Measurements from ENCODE around the gene LEMD2. TPM values are rescaled to one million over a fixed set of nuclear protein-coding genes. Genes with fewer than 3 reads are reported as not detected.
A peak's percentile ranks its signal among the peaks of the same experiment; 100 is the strongest.

The LEMD2 gene
- polyA plus RNA-seq, 6 donors from 2014 or later: 15.4 to 51.3 (median 27.9) TPM

DNA sequence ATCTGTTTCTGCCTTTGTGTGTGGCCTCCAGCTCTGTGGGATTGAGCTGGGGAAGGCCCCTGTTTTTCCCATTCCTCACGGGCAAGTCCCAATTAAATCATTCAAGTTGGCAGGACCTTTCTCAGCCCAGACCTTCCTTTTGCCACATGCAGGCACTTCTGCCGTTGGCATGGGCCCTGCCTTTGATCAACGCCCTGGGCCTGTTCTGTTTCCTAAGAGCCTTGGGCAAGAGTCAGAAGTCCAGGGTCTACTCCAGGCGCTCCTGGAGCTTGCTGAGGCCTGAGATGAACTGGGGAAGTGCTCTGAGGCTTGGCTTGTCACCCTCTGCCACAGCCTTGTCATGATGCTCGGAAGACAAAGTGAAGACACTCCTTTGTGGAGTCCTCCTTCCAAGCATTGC is 49.4 kb downstream of the LEMD2 start:
- DNase-seq (no peak), ATAC-seq (ENCODE audit: low read depth in 2 of 2) (no peak)
- Mint-ChIP-seq H3K27ac (peak overlapping the region in 1 of 6 donors; percentile 54), H3K4me1 (peaks cover 5 to 7% (median 6%) of the 10 kb centered on the region in 3 donors), H3K27me3 (peaks cover 7 to 13% (median 11%) of the 10 kb centered on the region in 3 donors), H3K36me3 (no peaks in the 10 kb centered on the region), H3K9me3 (no peaks in the 10 kb centered on the region), H3K4me3 (no peak overlapping the region)

DNA sequence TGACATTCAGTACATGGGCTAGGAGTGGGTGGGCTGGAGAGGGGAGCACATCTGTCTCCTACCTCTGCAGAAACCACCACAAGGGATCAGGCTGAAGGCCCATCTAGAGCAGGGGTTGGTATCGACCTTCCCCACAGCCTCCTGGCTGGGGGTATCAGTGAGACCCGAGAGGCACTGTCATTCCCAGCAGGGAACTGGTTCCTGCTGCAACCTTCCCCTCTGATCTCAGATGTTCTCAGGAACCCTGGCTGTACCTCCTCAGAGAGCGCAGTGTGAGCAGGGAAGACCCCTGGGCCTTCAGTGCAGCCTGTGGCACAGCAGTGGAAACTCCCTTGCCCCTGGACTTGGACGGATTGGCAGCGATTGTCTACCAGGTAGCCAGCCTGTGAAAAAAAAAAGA is 50.1 kb downstream of the LEMD2 start:
- DNase-seq (no peak), ATAC-seq (ENCODE audit: low read depth in 2 of 2) (no peak)
- H3K27me3 Mint-ChIP-seq: peaks cover 7 to 13% (median 11%) of the 10 kb centered on the region in 3 donors
- no peak overlapping the region for H3K27ac Mint-ChIP-seq
- no peaks in the 10 kb centered on the region for H3K9me3 Mint-ChIP-seq
- H3K4me1 Mint-ChIP-seq: peaks cover 0 to 4% (median 0%) of the 10 kb centered on the region in 3 donors
- no peaks in the 10 kb centered on the region for H3K36me3 Mint-ChIP-seq
- H3K4me3 Mint-ChIP-seq: no peak overlapping the region

DNA sequence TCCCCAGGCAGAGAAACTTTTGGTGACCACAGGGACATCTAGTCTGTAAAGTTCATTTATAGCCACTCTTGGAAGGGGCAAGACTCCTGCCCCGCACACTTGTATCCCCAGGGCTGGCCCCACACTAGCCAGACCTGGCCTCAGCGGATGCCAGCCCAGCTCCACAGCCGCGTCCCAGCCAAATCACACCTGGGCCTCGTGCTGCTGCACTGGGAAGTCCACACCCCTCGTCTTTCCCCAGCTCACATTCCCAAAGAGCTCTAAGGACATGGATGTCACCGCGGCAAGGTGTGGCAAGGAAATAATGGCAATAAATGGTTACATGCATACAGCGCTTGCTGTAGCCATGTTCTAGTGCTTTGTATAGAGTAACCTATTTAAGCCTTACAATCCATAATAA is 50.8 kb downstream of the LEMD2 start:
- H3K4me3 Mint-ChIP-seq: no peak overlapping the region
- DNase-seq (no peak), ATAC-seq (ENCODE audit: low read depth in 2 of 2) (no peak)
- H3K36me3 Mint-ChIP-seq: no peaks in the 10 kb centered on the region
- H3K4me1 Mint-ChIP-seq: peaks cover 0 to 4% (median 0%) of the 10 kb centered on the region in 3 donors
- no peak overlapping the region for H3K27ac Mint-ChIP-seq
- no peaks in the 10 kb centered on the region for H3K9me3 Mint-ChIP-seq
- peaks cover 7 to 13% (median 11%) of the 10 kb centered on the region in 3 donors for H3K27me3 Mint-ChIP-seq

DNA sequence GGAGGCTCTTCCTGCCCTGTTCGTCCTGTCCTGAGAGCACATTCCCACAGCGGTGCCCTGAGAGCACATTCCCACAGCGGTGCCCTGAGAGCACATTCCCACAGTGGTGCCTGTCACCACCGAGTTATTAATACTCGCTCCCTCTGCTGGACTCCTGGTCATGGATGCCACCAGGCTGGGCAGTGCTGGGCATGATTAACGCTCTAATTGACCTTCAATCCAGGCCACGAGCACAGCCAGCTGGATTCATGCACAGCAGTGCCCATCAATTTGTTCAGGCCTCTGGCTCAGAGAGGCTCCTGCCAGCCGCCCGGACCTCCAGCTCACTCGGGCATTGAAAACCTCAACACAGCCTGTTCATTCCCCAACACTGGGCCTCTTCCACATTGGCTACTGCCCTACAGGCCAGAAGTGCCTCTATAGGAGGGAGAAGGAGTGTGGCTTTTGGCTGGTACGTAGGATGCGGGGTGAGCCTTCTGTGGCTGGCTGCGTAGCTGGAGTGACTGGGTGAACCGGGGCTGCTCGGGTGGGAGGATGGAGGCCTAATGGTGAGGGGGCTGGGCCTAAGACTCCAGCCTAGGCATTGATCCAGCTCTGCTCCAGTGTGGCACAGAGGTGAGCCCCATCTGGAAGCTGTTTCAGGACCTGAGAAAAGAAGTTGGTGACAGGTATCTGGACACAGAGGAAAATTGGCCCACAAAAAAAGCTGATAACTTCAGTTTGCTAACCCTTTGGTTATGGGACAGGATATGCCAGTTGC is 51.5 kb downstream of the LEMD2 start:
- no peaks in the 10 kb centered on the region for H3K9me3 Mint-ChIP-seq

DNA sequence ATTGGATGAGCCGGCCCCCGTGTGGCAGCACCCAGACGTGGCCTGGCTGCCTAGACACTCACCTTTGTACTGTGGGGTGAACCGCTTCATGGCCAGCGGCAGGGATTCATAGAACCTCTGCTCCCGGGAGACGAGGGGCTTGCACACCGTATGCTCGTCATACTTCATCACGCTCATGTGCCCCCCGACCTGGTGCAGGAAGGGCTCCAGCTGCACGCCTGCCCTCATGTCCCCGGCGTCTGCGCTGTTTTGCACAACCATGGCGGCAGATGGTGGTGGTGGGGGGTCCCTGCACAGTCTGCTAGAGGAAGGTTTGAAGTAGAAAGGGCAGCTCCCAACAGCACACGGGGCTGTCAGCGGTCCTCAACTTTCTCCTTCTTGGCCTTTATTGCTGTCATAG is 53.7 kb downstream of the LEMD2 start:
- Mint-ChIP-seq H3K9me3 (no peaks in the 10 kb centered on the region), H3K36me3 (no peaks in the 10 kb centered on the region), H3K27me3 (no peaks in the 10 kb centered on the region), H3K27ac (no peak overlapping the region), H3K4me1 (no peaks in the 10 kb centered on the region), H3K4me3 (no peak overlapping the region)
- DNase-seq (no peak), ATAC-seq (ENCODE audit: low read depth in 2 of 2) (no peak)

More for the DNA sequence above, 51.5 kb downstream of the LEMD2 start:
- DNase-seq (no peak), ATAC-seq (ENCODE audit: low read depth in 2 of 2) (no peak)
- H3K4me1 Mint-ChIP-seq: no peaks in the 10 kb centered on the region
- no peak overlapping the region for H3K4me3 Mint-ChIP-seq
- no peaks in the 10 kb centered on the region for H3K36me3 Mint-ChIP-seq
- peaks cover 3 to 6% (median 4%) of the 10 kb centered on the region in 3 donors for H3K27me3 Mint-ChIP-seq
- H3K27ac Mint-ChIP-seq: peak overlapping the region in 1 of 6 donors; percentile 49

DNA sequence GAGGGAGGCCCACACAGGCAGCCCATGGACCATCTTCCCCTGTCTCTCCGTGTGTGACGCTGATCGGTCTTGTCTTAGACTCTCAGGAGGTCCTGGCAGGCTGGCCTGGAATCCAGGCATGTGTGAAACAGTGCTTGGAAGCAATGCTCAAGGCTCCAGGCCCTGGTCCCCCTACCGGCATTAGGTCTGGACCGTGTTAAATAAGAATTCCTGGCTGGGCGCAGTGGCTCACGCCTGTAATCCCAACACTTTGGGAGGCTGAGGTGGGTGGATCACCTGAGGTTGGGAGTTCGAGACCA is 55.3 kb downstream of the LEMD2 start:
- no peaks in the 10 kb centered on the region for H3K36me3 Mint-ChIP-seq
- DNase-seq (no peak), ATAC-seq (ENCODE audit: low read depth in 2 of 2) (no peak)
- no peak overlapping the region for H3K4me3 Mint-ChIP-seq
- peaks cover 0 to 2% (median 0%) of the 10 kb centered on the region in 3 donors for H3K4me1 Mint-ChIP-seq
- no peak overlapping the region for H3K27ac Mint-ChIP-seq
- H3K27me3 Mint-ChIP-seq: no peaks in the 10 kb centered on the region
- no peaks in the 10 kb centered on the region for H3K9me3 Mint-ChIP-seq

DNA sequence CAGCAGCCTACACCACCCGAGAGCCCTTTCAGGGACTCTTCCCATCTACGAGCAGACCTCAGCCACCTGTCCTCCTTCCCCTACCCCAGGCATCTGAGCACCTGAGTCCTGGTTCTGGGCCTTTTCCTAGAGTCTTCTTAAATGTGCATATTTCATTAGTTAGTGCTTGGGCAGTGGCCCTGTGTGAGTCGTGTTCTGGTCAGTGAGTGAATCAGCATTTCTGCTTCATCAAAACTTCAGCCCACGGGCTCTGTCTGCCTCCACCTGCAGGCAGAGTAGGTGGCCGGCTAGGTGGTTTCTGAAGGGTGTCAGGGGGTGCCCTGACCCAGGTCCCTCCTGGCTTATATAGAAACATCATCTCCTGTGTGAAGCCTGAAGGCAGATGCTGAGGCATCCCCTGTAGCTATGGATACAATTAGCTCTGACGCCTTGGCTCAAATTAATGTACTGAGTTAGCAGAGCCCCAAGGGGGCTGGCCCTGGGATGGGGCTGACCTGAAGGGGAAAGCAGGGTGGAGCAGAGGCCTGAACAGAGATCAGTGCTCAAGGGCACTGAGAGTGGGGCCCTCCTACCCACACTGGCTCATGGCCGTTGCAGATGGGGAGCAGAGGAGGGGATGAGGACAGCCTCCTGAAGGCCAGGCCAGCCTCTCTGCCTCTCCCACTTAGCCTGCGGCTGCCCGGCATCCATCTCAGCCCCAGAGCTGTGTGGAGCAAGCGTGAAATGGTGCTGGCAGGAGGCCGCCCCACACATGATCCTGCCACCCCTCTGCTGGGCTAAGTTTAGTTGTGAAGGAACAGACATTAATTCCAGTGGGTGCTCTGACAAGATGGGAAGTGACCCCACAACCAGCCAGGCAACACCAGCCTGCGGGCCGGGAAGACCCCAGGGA is 55.9 kb downstream of the LEMD2 start:
- no peaks in the 10 kb centered on the region for H3K9me3 Mint-ChIP-seq
- no peaks in the 10 kb centered on the region for H3K36me3 Mint-ChIP-seq
- DNase-seq (no peak), ATAC-seq (ENCODE audit: low read depth in 2 of 2) (no peak)
- H3K27me3 Mint-ChIP-seq: no peaks in the 10 kb centered on the region
- H3K4me1 Mint-ChIP-seq: peaks cover 0 to 4% (median 0%) of the 10 kb centered on the region in 3 donors
- H3K27ac Mint-ChIP-seq: no peak overlapping the region
- H3K4me3 Mint-ChIP-seq: no peak overlapping the region

DNA sequence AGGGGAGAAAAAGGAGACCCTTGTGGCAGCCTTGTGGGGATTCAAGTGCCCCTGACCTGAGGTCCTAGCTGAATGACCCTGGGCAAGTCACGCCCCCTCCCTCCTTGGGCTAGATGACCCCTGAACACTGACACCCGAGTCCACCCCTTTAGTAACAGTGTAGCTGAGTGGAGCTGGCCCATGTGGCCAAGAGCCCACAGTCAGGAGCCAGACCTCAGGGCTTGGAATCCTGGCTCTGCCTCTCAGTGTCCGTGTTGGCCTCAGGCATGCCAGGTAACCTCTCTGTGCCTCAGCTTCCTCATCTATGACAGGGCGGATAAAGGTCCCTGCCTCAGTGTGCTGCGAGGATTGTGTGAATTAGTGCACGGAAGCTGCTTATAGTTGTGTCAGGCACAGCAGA is 56.5 kb downstream of the LEMD2 start:
- Mint-ChIP-seq H3K27me3 (no peaks in the 10 kb centered on the region), H3K27ac (no peak overlapping the region), H3K36me3 (no peaks in the 10 kb centered on the region), H3K9me3 (no peaks in the 10 kb centered on the region), H3K4me1 (peaks cover 0 to 8% (median 0%) of the 10 kb centered on the region in 3 donors), H3K4me3 (no peak overlapping the region)
- DNase-seq (no peak), ATAC-seq (ENCODE audit: low read depth in 2 of 2) (no peak)

DNA sequence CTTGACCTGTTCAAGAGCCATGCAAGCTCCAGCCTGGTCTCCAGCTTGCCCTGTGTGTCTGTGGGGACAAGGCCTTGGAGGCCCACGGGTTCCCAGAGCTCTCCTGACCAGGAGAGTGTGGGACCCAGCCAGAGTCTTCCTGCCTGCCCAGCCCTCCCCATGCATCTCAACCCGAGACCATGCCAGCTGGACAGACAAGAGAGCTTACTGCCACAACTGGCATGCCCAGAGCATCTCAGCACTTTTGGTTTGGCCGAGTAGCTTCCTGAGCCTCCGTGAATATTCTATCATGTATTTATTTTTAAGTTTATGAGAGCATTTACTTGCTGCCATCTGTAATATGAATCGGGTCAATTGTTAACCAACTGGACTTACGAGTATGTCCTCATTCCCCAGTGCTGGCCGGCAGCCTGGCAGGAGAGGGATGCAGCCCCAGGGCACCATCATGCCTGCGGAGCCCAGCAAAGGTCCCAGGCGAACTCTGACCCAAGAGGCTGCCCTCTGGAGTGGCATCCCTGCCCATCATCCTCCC is 57.1 kb downstream of the LEMD2 start:
- Mint-ChIP-seq H3K27me3 (peaks cover 0 to under 1% (median 0%) of the 10 kb centered on the region in 3 donors), H3K36me3 (no peaks in the 10 kb centered on the region), H3K4me3 (no peak overlapping the region), H3K4me1 (peaks cover 0 to 8% (median 0%) of the 10 kb centered on the region in 3 donors), H3K27ac (no peak overlapping the region), H3K9me3 (no peaks in the 10 kb centered on the region)
- ATAC-seq (ENCODE audit: low read depth in 2 of 2) (no peak), DNase-seq (no peak)

DNA sequence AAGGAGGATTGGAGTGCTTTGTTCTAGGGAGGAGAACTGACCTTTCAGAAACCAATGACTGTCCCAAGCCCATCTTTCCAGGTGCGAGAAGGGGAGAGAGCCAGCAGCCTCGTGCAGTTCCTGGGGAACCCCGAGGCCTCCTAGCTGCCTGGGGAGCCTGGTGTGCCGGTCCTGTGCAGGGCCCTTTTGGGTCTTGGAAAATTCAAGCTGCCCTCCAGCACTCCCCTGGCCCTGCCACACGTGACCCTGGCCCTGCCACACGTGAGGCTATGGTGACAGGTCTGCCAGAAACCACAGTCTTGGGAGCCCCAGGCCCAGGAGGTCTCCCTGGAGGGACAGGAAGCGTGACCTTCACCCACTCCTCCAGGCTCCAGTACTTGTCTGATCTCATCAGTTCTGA is 57.9 kb downstream of the LEMD2 start:
- Mint-ChIP-seq H3K4me1 (peaks cover 0 to 8% (median 0%) of the 10 kb centered on the region in 3 donors), H3K4me3 (no peak overlapping the region), H3K27ac (no peak overlapping the region), H3K9me3 (no peaks in the 10 kb centered on the region), H3K36me3 (no peaks in the 10 kb centered on the region), H3K27me3 (peaks cover 0 to 6% (median 0%) of the 10 kb centered on the region in 3 donors)
- no peak for ATAC-seq (ENCODE audit: low read depth in 2 of 2)
- no peak for DNase-seq

DNA sequence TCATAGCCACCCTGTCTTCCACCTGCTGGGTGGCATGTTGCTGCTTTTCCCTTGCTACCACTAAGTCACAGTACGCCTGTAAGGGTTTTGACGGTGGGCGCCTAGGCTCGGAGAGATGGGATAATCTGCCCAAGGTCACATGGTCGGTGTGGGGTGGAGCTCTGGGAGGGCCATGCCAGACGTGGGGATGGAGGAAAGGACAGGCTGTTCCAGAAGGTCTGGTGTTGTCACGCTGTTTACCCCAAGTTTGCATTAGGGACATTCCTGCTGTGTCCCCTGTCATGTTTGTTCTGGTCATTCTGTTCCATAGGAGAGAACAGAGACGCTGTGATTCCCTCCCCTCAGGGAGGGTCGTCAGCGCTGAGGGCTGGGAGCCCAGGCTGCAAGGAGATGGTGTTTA is 58.3 kb downstream of the LEMD2 start:
- no peak for ATAC-seq (ENCODE audit: low read depth in 2 of 2)
- Mint-ChIP-seq H3K36me3 (no peaks in the 10 kb centered on the region), H3K9me3 (no peaks in the 10 kb centered on the region), H3K4me1 (peaks cover 0 to 8% (median 0%) of the 10 kb centered on the region in 3 donors), H3K4me3 (no peak overlapping the region), H3K27ac (no peak overlapping the region), H3K27me3 (peaks cover 0 to 6% (median 0%) of the 10 kb centered on the region in 3 donors)
- DNase-seq: no peak

DNA sequence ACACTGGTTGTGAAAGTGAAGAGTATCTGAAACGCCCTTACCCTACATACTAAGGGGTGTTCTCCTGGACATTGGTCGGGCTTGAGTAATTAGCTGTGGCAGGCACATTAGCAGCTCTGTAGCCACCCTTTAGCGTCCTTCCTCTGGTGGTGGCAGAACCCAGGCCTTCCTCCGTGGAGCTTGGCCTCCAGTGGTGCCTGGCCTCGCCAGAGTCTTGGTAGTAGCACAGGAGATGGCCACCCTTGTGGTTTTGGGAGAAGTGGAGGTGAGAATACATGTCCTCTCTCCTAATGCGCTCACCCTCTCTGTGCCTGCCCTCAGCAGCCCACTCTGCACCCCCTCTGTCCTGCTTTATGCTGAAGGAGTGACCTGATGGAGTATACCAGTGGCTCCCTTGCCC is 59.9 kb downstream of the LEMD2 start:
- H3K27ac Mint-ChIP-seq: no peak overlapping the region
- no peak for DNase-seq
- H3K4me3 Mint-ChIP-seq: no peak overlapping the region
- H3K27me3 Mint-ChIP-seq: peaks cover 0 to 6% (median 0%) of the 10 kb centered on the region in 3 donors
- H3K36me3 Mint-ChIP-seq: no peaks in the 10 kb centered on the region
- no peak for ATAC-seq (ENCODE audit: low read depth in 2 of 2)
- H3K9me3 Mint-ChIP-seq: no peaks in the 10 kb centered on the region
- H3K4me1 Mint-ChIP-seq: peaks cover 0 to 8% (median 0%) of the 10 kb centered on the region in 3 donors

DNA sequence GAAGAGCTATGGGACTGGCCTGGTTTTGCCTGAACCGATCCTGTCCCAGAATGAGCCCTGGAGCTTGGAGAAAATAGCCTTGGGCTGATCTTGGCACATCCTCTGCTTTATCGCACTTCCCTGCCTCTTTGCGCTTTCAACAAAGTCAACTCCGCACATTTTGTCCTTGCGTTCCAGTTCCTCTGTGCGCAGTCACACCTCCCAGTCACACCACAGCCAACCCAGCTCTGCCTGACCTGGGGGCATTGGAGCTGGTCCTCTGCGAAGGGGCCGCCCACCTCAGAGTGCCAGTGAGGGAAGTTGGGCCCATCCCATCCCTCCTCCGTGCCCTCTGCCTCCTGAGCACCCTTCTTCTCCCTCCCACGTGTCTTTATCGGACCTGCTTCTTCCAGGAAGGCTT is 60.5 kb downstream of the LEMD2 start:
- no peak overlapping the region for H3K4me3 Mint-ChIP-seq
- ATAC-seq (ENCODE audit: low read depth in 2 of 2): no peak
- H3K36me3 Mint-ChIP-seq: no peaks in the 10 kb centered on the region
- no peaks in the 10 kb centered on the region for H3K9me3 Mint-ChIP-seq
- H3K27me3 Mint-ChIP-seq: peaks cover 0 to 10% (median 5%) of the 10 kb centered on the region in 3 donors
- H3K4me1 Mint-ChIP-seq: peaks cover 0 to 8% (median 0%) of the 10 kb centered on the region in 3 donors
- H3K27ac Mint-ChIP-seq: no peak overlapping the region
- no peak for DNase-seq

DNA sequence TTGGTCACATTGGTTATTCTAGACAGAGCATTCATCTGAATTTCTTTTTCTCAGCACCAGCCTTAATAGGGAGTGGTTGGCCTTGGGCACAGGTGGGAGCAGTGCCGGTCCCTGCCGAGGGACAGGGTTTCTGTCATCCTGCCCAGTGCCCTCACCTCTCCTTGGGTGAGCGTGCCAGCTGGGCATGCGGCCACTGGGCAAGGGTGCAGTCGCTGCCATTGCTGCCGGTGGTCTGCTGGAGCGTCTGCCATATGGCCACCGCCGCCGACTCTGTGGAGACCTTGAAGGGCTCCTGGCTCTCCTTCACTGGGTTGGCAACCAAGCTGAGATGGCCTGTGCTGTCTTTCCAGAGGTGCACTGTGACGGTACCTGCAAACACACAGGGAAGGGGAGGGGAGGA is 61.0 kb downstream of the LEMD2 start:
- Mint-ChIP-seq H3K9me3 (no peaks in the 10 kb centered on the region), H3K4me3 (no peak overlapping the region), H3K27me3 (peaks cover 0 to 12% (median 8%) of the 10 kb centered on the region in 3 donors), H3K27ac (no peak overlapping the region), H3K4me1 (peaks cover 0 to 8% (median 0%) of the 10 kb centered on the region in 3 donors), H3K36me3 (no peaks in the 10 kb centered on the region)
- no peak for ATAC-seq (ENCODE audit: low read depth in 2 of 2)
- no peak for DNase-seq
